K562 (cell line): ENCODE results near the gene SRGN. TPM values are rescaled to one million over a fixed set of nuclear protein-coding genes. Genes with fewer than 3 reads are reported as not detected.
A peak's percentile ranks its signal among the peaks of the same experiment; 100 is the strongest.

ENCODE experiments used
- ADNP ChIP-seq: fragments of 200-800 bp; sonication (Bioruptor generic); IDR thresholded peaks from 2 replicates; pipeline ENCODE4 v1.6.1; 2016; ENCODE audit warnings: missing genetic modification characterization, missing compliant biosample characterization
- BRD9 ChIP-seq: fragments of 450-650 bp; IDR thresholded peaks from 2 replicates; pipeline ENCODE4 v1.6.1; 2018; ENCODE audit warnings: low read depth; ENCODE audit not compliant: partially characterized antibody
- E2F5 ChIP-seq: sonication (generic); formaldehyde crosslinking; IDR thresholded peaks from 2 replicates; pipeline ENCODE4 v1.8.0; 2022; ENCODE audit warnings: mild to moderate bottlenecking, missing genetic modification reagents
- PKNOX1 ChIP-seq: fragments of 450-650 bp; IDR thresholded peaks from 2 replicates; pipeline ENCODE4 v1.6.1; 2016
- SOX6 ChIP-seq: fragments of 450-650 bp; IDR thresholded peaks from 2 replicates; pipeline ENCODE4 v1.6.1; 2014; ENCODE audit warnings: mild to moderate bottlenecking
- TEAD1 ChIP-seq, 2 experiments: fragments of 450-650 bp in 1 of 2; sonication (generic) in 1 of 2; formaldehyde crosslinking; IDR thresholded peaks; 2 replicates each; pipeline versions ENCODE4 v1.4.0 to v1.8.0; 2020 to 2022; ENCODE audit warnings: mild to moderate bottlenecking in 2 of 2, missing genetic modification reagents in 1 of 2
- THRAP3 ChIP-seq: fragments of 450-650 bp; IDR thresholded peaks from 2 replicates; pipeline ENCODE4 v1.6.1; 2016; ENCODE audit warnings: mild to moderate bottlenecking, inconsistent platforms, borderline replicate concordance
- U2AF1 ChIP-seq: fragments of 200-400 bp; formaldehyde crosslinking; optimal IDR thresholded peaks from 2 replicates; pipeline ENCODE3; 2017; ENCODE audit warnings: mild to moderate bottlenecking, low read depth, low read length, moderate library complexity
- ZNF696 ChIP-seq: fragments of 250-450 bp; sonication (Bioruptor Pico); conservative IDR thresholded peaks from 2 replicates; pipeline ENCODE4 v1.4.0; 2020; ENCODE audit warnings: mild to moderate bottlenecking, moderate library complexity
- polyA plus RNA-seq, 8 experiments: library from polyadenylated mRNA; depleted of rRNA in 4 of 8; stranded (reverse) in 5 of 8; unstranded in 3 of 8; fragments of >200 nt; fragmentation: Nextera tagmentation in 2 of 8; fragmentation: Illumina TruSeq in 1 of 8; extraction: Ambion mirVana in 2 of 8; extraction: Trizol in 1 of 8; gene quantifications; 2 replicates each; pipeline versions ENCODE4 v1.2.1 to v1.2.3, GENCODE V29; 2011 to 2014; ENCODE audit warnings: inconsistent platforms in 1 of 8, missing spikeins in 1 of 8
- total RNA-seq, 7 experiments: library from RNA; depleted of rRNA in 6 of 7; stranded (reverse); fragments of >200 nt in 6 of 7; fragmentation: Illumina TruSeq in 2 of 7; extraction: Trizol in 2 of 7; gene quantifications; 2 replicates each; pipeline versions ENCODE4 v1.2.1 to v1.2.3, GENCODE V29; 2011 to 2021; ENCODE audit warnings: low replicate concordance in 1 of 7
- TF ChIP-seq, protein P1 (sequence below), 2 experiments: fragments of 450-650 bp; IDR thresholded peaks; 2 replicates each; pipeline ENCODE4 v1.6.1; 2016; ENCODE audit warnings: mild to moderate bottlenecking in 2 of 2, borderline replicate concordance in 1 of 2, low read depth in 1 of 2, moderate library complexity in 1 of 2
- TF ChIP-seq, protein P2 (sequence below), 2 experiments: fragments of 450-650 bp; IDR thresholded peaks; 2 replicates each; pipeline ENCODE4 v1.6.1; 2018; ENCODE audit warnings: mild to moderate bottlenecking in 2 of 2, low read depth in 1 of 2; ENCODE audit not compliant: partially characterized antibody in 2 of 2

The SRGN gene
- total and polyA plus RNA-seq, 9 of the 15 experiments (the other 6 are each of a cell fraction or from before 2014, with no cell fraction given) = 136 to 304 (median 180) TPM

- TF ChIP-seq, protein P1, sequence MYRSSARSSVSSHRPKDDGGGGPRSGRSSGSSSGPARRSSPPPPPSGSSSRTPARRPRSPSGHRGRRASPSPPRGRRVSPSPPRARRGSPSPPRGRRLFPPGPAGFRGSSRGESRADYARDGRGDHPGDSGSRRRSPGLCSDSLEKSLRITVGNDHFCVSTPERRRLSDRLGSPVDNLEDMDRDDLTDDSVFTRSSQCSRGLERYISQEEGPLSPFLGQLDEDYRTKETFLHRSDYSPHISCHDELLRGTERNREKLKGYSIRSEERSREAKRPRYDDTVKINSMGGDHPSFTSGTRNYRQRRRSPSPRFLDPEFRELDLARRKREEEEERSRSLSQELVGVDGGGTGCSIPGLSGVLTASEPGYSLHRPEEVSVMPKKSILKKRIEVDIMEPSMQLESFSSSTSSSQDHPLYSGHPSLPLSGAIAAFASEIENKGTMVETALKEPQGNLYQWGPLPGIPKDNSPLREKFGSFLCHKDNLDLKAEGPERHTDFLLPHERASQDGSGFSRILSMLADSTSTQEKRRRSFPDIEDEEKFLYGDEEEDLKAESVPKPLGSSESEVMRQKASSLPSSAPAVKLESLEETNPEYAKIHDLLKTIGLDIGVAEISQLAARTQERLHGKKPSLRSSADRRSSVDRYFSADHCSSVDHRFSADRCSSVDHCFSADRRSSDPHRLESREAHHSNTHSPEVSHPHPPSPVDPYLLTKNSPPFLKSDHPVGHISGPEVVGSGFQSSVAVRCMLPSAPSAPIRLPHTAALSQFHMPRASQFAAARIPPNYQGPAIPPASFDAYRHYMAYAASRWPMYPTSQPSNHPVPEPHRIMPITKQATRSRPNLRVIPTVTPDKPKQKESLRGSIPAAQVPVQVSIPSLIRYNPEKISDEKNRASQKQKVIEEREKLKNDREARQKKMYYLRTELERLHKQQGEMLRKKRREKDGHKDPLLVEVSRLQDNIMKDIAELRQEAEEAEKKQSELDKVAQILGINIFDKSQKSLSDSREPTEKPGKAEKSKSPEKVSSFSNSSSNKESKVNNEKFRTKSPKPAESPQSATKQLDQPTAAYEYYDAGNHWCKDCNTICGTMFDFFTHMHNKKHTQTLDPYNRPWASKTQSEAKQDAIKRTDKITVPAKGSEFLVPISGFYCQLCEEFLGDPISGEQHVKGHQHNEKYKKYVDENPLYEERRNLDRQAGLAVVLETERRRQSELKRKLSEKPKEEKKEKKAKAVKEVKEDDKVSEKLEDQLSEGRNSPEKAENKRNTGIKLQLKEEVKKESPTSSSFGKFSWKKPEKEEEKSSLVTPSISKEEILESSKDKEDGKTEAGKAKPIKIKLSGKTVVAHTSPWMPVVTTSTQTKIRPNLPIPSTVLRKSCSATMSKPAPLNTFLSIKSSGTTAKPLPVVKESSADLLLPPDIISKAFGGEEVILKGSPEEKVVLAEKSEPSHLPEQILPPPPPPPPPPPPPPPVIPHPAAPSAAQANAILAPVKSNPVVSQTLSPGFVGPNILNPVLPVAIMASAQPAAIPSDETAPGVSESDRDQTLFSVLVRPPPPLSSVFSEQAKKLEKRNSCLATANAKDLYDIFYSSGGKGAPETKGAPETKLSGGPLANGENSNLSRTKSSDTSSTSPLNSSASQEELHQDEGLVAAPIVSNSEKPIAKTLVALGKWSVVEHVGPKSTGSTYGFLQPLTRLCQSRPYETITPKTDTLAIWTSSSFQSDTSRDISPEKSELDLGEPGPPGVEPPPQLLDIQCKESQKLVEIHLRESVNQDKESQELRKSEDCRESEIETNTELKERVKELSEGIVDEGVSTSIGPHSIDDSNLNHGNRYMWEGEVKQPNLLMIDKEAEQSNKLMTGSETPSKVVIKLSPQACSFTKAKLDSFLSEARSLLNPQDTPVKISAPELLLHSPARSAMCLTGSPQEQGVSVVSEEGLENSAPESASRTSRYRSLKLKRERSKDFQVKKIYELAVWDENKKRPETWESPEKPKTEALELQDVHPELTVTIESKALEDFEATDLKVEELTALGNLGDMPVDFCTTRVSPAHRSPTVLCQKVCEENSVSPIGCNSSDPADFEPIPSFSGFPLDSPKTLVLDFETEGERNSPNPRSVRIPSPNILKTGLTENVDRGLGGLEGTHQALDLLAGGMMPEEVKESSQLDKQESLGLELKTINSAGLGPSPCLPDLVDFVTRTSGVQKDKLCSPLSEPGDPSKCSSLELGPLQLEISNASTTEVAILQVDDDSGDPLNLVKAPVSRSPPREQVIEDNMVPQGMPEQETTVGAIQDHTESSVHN (IDR thresholded peaks at IDR 0.05; ENCODE audit: borderline replicate concordance in 1 of 2, low read depth in 1 of 2) = 0 out of 4 replicates have a peak, but pooled peaks of 1 of the 2 experiments have one; percentile 51
- 0 out of 2 replicates have a peak, but pooled peaks have one; percentile 17 for TF ChIP-seq PKNOX1
- TF ChIP-seq, protein P2, sequence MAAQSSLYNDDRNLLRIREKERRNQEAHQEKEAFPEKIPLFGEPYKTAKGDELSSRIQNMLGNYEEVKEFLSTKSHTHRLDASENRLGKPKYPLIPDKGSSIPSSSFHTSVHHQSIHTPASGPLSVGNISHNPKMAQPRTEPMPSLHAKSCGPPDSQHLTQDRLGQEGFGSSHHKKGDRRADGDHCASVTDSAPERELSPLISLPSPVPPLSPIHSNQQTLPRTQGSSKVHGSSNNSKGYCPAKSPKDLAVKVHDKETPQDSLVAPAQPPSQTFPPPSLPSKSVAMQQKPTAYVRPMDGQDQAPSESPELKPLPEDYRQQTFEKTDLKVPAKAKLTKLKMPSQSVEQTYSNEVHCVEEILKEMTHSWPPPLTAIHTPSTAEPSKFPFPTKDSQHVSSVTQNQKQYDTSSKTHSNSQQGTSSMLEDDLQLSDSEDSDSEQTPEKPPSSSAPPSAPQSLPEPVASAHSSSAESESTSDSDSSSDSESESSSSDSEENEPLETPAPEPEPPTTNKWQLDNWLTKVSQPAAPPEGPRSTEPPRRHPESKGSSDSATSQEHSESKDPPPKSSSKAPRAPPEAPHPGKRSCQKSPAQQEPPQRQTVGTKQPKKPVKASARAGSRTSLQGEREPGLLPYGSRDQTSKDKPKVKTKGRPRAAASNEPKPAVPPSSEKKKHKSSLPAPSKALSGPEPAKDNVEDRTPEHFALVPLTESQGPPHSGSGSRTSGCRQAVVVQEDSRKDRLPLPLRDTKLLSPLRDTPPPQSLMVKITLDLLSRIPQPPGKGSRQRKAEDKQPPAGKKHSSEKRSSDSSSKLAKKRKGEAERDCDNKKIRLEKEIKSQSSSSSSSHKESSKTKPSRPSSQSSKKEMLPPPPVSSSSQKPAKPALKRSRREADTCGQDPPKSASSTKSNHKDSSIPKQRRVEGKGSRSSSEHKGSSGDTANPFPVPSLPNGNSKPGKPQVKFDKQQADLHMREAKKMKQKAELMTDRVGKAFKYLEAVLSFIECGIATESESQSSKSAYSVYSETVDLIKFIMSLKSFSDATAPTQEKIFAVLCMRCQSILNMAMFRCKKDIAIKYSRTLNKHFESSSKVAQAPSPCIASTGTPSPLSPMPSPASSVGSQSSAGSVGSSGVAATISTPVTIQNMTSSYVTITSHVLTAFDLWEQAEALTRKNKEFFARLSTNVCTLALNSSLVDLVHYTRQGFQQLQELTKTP (IDR thresholded peaks at IDR 0.05; ENCODE audit: low read depth in 1 of 2, partially characterized antibody in 2 of 2) = peak; percentile 41 to 62
- TF ChIP-seq ZNF696 (CRISPR knock-in tag) = no peak
- 0 out of 2 replicates have a peak, but pooled peaks have one; percentile 18 for TF ChIP-seq E2F5 (CRISPR knock-in tag)
- TF ChIP-seq BRD9 = peak; percentile 46
- peak; percentile 6; the same call in 1 of the 2 replicates for TF ChIP-seq SOX6
- TF ChIP-seq ADNP (tag) = no peak
- 0 out of 4 replicates have a peak, but pooled peaks of 1 of the 2 experiments have one; percentile 21 for TF ChIP-seq TEAD1 (CRISPR knock-in tag; IDR thresholded peaks at IDR 0.05)
- TF ChIP-seq U2AF1 = no peak
- no peak for TF ChIP-seq THRAP3
Observed at GRCh38 chr10:69061305-69062161, 26.4 kb upstream of the SRGN start (continued).
